Activated B cell treated with CpG ODN at 0.5 μM for 24 hours (primary cell): ENCODE measurements around the gene CDKAL1. TPM values are rescaled to one million over a fixed set of nuclear protein-coding genes. Genes with fewer than 3 reads are reported as not detected.

ENCODE experiments used
- ATAC-seq: fragments of 200-7000 bp; cut with Tn5 transposase; one replicate; pipeline ENCODE4 v1.10.0; 2021; ENCODE audit warnings: low read depth, mild to moderate bottlenecking, moderate library complexity
- CTCF ChIA-PET: fragments of 350-600 bp; sonication (Branson Sonifier 250); formaldehyde crosslinking; loops from one replicate; lab custom pipeline; 2021; ENCODE audit warnings: antibody characterized with exemption; lab: Charles Lee
- POLR2A ChIA-PET: fragments of 350-600 bp; sonication (Branson Sonifier 250); formaldehyde crosslinking; loops from one replicate; lab custom pipeline; 2021; ENCODE audit warnings: antibody characterized with exemption; lab: Charles Lee
- DNase-seq: peaks from one replicate; pipeline ENCODE4 v3.0.0; 2022
- H3K27ac Mint-ChIP-seq: one replicate; pipeline ENCODE4 v1.8.0; 2020; ENCODE audit warnings: mixed read lengths
- H3K27me3 Mint-ChIP-seq: one replicate; pipeline ENCODE4 v1.8.0; 2021; ENCODE audit warnings: mixed read lengths
- H3K36me3 Mint-ChIP-seq: one replicate; pipeline ENCODE4 v1.8.0; 2021; ENCODE audit warnings: low read depth, mixed read lengths
- H3K4me1 Mint-ChIP-seq: one replicate; pipeline ENCODE4 v1.8.0; 2021; ENCODE audit warnings: mixed read lengths
- H3K4me3 Mint-ChIP-seq: one replicate; pipeline ENCODE4 v1.8.0; 2020; ENCODE audit warnings: mild to moderate bottlenecking, mixed read lengths
- H3K9me3 Mint-ChIP-seq: one replicate; pipeline ENCODE4 v1.8.0; 2020; ENCODE audit warnings: mixed read lengths
- intact Hi-C: fragments of 100-400 bp; cut with micrococcal nuclease; formaldehyde crosslinking; loops from one replicate; pipeline ENCODE4 v1.15.1; 2024
- total RNA-seq: library from RNA; stranded (reverse); gene quantifications from 2 replicates; pipeline ENCODE4 v1.2.3, GENCODE V29; 2022
- TF ChIP-seq, protein P1 (sequence below): fragments of 200-600 bp; IDR thresholded peaks from one replicate; pipeline ENCODE4 v1.8.0; 2022; ENCODE audit warnings: antibody characterized with exemption, mild to moderate bottlenecking

CDKAL1 gene
- total RNA-seq, 1 donor from 2014 or later, result 31.9 TPM

DNA sequence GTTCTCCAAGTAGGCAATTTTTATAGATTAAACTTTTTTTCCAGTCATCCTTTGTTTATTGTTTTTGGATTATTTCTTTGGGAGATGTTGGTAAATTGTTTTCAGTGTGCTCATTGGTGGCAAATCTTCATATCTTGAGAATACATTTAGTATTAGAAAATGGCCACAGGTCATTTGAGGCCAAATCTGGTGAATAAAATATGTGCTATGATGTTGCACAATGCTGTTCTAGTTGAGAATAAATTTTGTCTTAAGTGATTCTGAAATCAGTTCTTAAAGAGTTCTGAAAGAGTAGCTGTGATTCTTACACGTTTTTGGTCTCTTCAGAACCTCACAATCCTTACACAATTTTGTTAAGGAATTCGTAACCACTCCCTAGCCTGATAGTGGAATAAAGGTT, 20.1 kb downstream of the CDKAL1 start:
- no peak for DNase-seq
- no peaks in the 10 kb centered on the region for H3K4me1 Mint-ChIP-seq
- ChIA-PET POLR2A (no interaction called here), CTCF (interaction anchor here (0.6 to 1.5 kb wide), 2 partner anchors 9 to 1390 kb away, joined by 4 to 5 read pairs; no protein-coding TSS in a partner anchor)
- no peaks in the 10 kb centered on the region for H3K9me3 Mint-ChIP-seq
- intact Hi-C loops, result no loop called here
- no peak overlapping the region for H3K4me3 Mint-ChIP-seq
- peaks cover 48% of the 10 kb centered on the region for H3K36me3 Mint-ChIP-seq
- no peak overlapping the region for H3K27ac Mint-ChIP-seq
- no peak for ATAC-seq
- no peaks in the 10 kb centered on the region for H3K27me3 Mint-ChIP-seq
- TF ChIP-seq, protein P1, sequence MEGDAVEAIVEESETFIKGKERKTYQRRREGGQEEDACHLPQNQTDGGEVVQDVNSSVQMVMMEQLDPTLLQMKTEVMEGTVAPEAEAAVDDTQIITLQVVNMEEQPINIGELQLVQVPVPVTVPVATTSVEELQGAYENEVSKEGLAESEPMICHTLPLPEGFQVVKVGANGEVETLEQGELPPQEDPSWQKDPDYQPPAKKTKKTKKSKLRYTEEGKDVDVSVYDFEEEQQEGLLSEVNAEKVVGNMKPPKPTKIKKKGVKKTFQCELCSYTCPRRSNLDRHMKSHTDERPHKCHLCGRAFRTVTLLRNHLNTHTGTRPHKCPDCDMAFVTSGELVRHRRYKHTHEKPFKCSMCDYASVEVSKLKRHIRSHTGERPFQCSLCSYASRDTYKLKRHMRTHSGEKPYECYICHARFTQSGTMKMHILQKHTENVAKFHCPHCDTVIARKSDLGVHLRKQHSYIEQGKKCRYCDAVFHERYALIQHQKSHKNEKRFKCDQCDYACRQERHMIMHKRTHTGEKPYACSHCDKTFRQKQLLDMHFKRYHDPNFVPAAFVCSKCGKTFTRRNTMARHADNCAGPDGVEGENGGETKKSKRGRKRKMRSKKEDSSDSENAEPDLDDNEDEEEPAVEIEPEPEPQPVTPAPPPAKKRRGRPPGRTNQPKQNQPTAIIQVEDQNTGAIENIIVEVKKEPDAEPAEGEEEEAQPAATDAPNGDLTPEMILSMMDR, result no peak

DNA sequence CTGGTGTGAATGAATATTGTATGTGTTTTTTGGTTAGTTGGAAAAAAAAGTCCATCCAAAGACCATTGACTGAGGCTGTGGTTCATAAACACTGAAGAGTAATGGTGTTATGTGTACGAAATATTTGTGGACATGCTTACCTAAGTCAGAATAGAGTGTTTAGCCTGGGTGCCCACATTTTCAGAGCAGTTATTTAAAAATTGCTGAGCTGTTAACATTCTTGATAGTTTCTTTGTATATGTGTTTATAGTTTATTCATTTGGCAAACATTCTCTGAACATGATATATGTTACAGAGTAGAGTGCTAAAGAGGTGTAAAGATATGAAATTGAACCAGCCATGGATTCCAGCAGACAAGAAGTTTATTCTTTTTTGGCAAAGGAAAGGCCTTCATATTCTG, 20.6 kb downstream of the CDKAL1 start:
- H3K9me3 Mint-ChIP-seq, result no peaks in the 10 kb centered on the region
- no peak overlapping the region for H3K4me3 Mint-ChIP-seq
- intact Hi-C loops, result no loop called here
- TF ChIP-seq, protein P1, result no peak
- ATAC-seq (no peak), DNase-seq (no peak)
- H3K27ac Mint-ChIP-seq, result no peak overlapping the region
- H3K36me3 Mint-ChIP-seq, result peaks cover 48% of the 10 kb centered on the region
- POLR2A ChIA-PET, result no interaction called here
- H3K4me1 Mint-ChIP-seq, result no peaks in the 10 kb centered on the region
- CTCF ChIA-PET, result interaction anchor here (0.6 to 1.5 kb wide), 3 partner anchors 9 to 668 kb away, joined by 3 to 5 read pairs (median 3); no protein-coding TSS in a partner anchor
- H3K27me3 Mint-ChIP-seq, result no peaks in the 10 kb centered on the region

DNA sequence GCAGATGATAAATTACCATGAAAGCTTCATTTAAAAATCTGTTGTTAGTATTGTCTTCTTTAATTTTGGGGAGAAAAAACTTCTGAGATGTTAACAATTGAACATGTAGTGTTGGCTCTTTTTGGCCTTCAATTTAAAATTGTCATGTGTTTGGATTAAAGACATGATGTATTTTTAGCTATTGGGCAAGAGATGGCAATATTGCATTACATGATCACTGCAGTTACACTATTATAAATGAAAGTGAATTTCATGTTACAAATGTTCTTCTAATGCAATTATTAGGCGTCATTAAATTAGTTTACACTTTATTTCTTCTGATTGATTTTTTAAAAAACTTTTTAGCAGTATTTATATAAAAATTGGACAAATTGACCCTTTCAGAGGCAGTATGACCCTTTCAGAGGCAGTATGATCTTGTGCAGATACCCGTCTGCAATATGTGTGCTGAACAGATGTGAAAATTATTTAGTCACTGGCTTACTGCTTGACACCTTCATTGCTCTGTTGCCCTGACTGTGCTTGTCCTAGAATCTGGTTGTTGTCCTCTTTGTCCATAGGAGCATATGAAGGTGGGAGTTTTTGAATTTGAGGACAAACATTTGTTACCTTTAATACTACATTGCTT, 25.8 kb downstream of the CDKAL1 start:
- H3K4me3 Mint-ChIP-seq, result no peak overlapping the region
- H3K36me3 Mint-ChIP-seq, result peaks cover 25% of the 10 kb centered on the region
- H3K4me1 Mint-ChIP-seq, result peaks cover 3% of the 10 kb centered on the region
- TF ChIP-seq, protein P1, result no peak
- intact Hi-C loops, result no loop called here
- ChIA-PET POLR2A (no interaction called here), CTCF (interaction anchor here (1.4 kb wide), 1 partner anchor 1029 kb away, joined by 4 read pairs; no protein-coding TSS in a partner anchor)
- H3K9me3 Mint-ChIP-seq, result no peaks in the 10 kb centered on the region
- H3K27me3 Mint-ChIP-seq, result no peaks in the 10 kb centered on the region
- no peak overlapping the region for H3K27ac Mint-ChIP-seq
- ATAC-seq (no peak), DNase-seq (no peak)

DNA sequence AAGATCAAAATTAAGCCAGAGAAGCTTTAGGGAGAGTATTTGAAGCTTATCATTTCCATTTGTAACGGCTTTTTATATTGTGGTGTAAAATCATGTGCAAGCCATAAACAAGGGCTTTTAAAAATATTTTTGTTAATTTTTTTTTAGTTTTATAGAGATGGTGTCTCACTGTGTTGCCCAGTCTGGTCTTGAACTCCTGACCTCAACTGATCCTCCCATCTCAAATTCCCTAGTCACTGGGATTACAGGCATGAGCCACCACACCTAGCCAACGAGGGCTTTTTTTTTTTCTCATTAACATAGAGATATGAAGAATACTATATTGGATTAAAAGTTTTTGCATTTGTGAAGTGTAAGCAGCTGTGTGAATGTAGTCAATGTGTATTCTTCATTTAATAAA, 29.1 kb downstream of the CDKAL1 start:
- peaks cover 13% of the 10 kb centered on the region for H3K36me3 Mint-ChIP-seq
- H3K4me3 Mint-ChIP-seq, result no peak overlapping the region
- H3K27me3 Mint-ChIP-seq, result no peaks in the 10 kb centered on the region
- ATAC-seq, result no peak
- no peak overlapping the region for H3K27ac Mint-ChIP-seq
- DNase-seq, result no peak
- TF ChIP-seq, protein P1, result no peak
- POLR2A ChIA-PET, result no interaction called here
- H3K9me3 Mint-ChIP-seq, result no peaks in the 10 kb centered on the region
- H3K4me1 Mint-ChIP-seq, result peaks cover 3% of the 10 kb centered on the region
- intact Hi-C loops, result no loop called here
- CTCF ChIA-PET, result interaction anchor here (1.0 to 5.1 kb wide), 6 partner anchors 8 to 1027 kb away, joined by 3 to 125 read pairs (median 4); partner anchors contain the start of gene SOX4

DNA sequence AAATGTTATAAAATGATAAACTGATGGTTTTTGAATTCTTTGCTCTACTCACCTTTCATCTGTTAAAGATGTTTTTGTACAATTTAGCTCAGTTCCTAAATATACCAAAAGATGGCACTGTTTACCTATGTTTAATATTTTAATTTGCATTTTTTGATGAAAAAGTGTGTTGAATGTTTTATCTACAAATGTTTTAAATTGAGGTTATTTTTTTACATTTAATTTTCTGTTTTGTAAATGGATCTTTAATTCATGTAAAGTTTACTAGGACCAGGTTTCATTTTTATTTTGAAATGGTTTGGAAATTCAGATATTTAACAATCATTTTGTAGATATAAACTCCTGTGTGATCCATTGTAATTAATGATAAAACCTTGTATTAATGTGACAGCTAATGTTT, 30.0 kb downstream of the CDKAL1 start:
- ChIA-PET POLR2A (interaction anchor here (1.3 kb wide), 1 partner anchor 1024 kb away, joined by 7 read pairs; no protein-coding TSS in a partner anchor), CTCF (interaction anchor here (1.0 to 5.1 kb wide), 6 partner anchors 9 to 1026 kb away, joined by 3 to 125 read pairs (median 4); partner anchors contain the start of gene SOX4)
- Mint-ChIP-seq H3K27ac (no peak overlapping the region), H3K9me3 (no peaks in the 10 kb centered on the region), H3K36me3 (peaks cover 13% of the 10 kb centered on the region), H3K4me3 (no peak overlapping the region), H3K4me1 (peaks cover 3% of the 10 kb centered on the region), H3K27me3 (no peaks in the 10 kb centered on the region)
- intact Hi-C loops, result loop anchor here (1.0 to 2.0 kb wide), 2 partner anchors 1025 to 1371 kb away; no protein-coding TSS in a partner anchor
- ATAC-seq, result no peak
- TF ChIP-seq, protein P1, result peak; percentile 88
- no peak for DNase-seq
